H1 (cell line): Measurements from ENCODE around the gene PANX2. TPM values are rescaled to one million over a fixed set of nuclear protein-coding genes. Genes with fewer than 3 reads are reported as not detected.
A peak's percentile ranks its signal among the peaks of the same experiment; 100 is the strongest.

ENCODE experiments used
- CTCF ChIA-PET: fragments of 300-600 bp; sonication (Branson Sonifier 250); formaldehyde crosslinking; loops from one replicate; lab custom pipeline; 2021; ENCODE audit not compliant: partially characterized antibody; lab: Charles Lee
- POLR2A ChIA-PET: fragments of 300-600 bp; sonication (Branson Sonifier 250); formaldehyde crosslinking; loops from one replicate; lab custom pipeline; 2021; ENCODE audit warnings: inconsistent platforms; ENCODE audit not compliant: partially characterized antibody; lab: Charles Lee
- DNase-seq, 2 experiments: peaks; one replicate each; pipeline versions ENCODE4 v3.0.0 to v3.0.0-alpha.2; 2010 to 2022; ENCODE audit warnings: low spot score in 2 of 2, low read depth in 1 of 2, mixed read lengths in 1 of 2
- FAIRE-seq: peaks from 2 replicates; lab custom pipeline; 2011; peaks lifted over from hg19 to GRCh38; lab: Jason Lieb, UNC
- H2AFZ ChIP-seq: 2 replicates; pipeline ENCODE4 v1.8.1; 2012; ENCODE audit warnings: low read length, inconsistent platforms
- H2AK5ac ChIP-seq: 2 replicates; pipeline ENCODE4 v1.6.1; 2013; ENCODE audit warnings: low read depth, low read length
- H2BK120ac ChIP-seq: replicated peaks from 2 replicates; pipeline ENCODE3; 2013; ENCODE audit warnings: low read depth, low read length, inconsistent platforms
- H2BK12ac ChIP-seq: 2 replicates; pipeline ENCODE4 v1.6.1; 2013; ENCODE audit warnings: low read depth, low read length
- H2BK15ac ChIP-seq: 2 replicates; pipeline ENCODE4 v1.6.1; 2013; ENCODE audit warnings: low read length
- H2BK20ac ChIP-seq: 2 replicates; pipeline ENCODE4 v1.6.1; 2013; ENCODE audit warnings: low read length
- H2BK5ac ChIP-seq: 2 replicates; pipeline ENCODE4 v1.6.1; 2013; ENCODE audit warnings: low read depth, low read length
- H3K14ac ChIP-seq: 2 replicates; pipeline ENCODE4 v1.6.1; 2013; ENCODE audit warnings: inconsistent platforms; ENCODE audit not compliant: insufficient read length
- H3K18ac ChIP-seq: 2 replicates; pipeline ENCODE4 v1.6.1; 2013; ENCODE audit warnings: low read length; ENCODE audit errors: extremely low read depth
- H3K23ac ChIP-seq: 2 replicates; pipeline ENCODE4 v1.6.1; 2013; ENCODE audit warnings: inconsistent platforms; ENCODE audit not compliant: insufficient read length
- H3K23me2 ChIP-seq: 2 replicates; pipeline ENCODE4 v1.6.1; 2013; ENCODE audit warnings: low read depth, low read length
- H3K27ac ChIP-seq: 2 replicates; pipeline ENCODE4 v1.6.1; 2011; ENCODE audit warnings: low read depth, low read length, inconsistent platforms
- H3K27me3 ChIP-seq, 4 experiments: replicated peaks in 1 of 4; 1 replicate in 1 of 4; 2 replicates in 3 of 4; pipeline versions ENCODE4 v1.6.1 to v1.8.1; 2011 to 2013; ENCODE audit warnings: low read length in 3 of 4, mild to moderate bottlenecking in 3 of 4, inconsistent platforms in 2 of 4, mixed read lengths in 2 of 4, moderate library complexity in 1 of 4; ENCODE audit not compliant: control insufficient read depth in 3 of 4, insufficient read depth in 3 of 4; ENCODE audit errors: extremely low read depth in 1 of 4
- H3K36me3 ChIP-seq, 4 experiments: 2 replicates each; pipeline versions ENCODE4 v1.6.1 to v1.8.1; 2011 to 2013; ENCODE audit warnings: mild to moderate bottlenecking in 4 of 4, low read length in 3 of 4, moderate library complexity in 2 of 4, control low read depth in 1 of 4, inconsistent platforms in 1 of 4; ENCODE audit not compliant: insufficient read depth in 4 of 4, control insufficient read depth in 2 of 4
- H3K4ac ChIP-seq: replicated peaks from 2 replicates; pipeline ENCODE3; 2013; ENCODE audit warnings: low read length, low read depth, mixed read lengths, inconsistent platforms; ENCODE audit not compliant: insufficient read length
- H3K4me1 ChIP-seq, 4 experiments: replicated peaks in 1 of 4; 1 replicate in 1 of 4; 2 replicates in 3 of 4; pipeline versions ENCODE4 v1.6.1 to v1.8.1; 2011 to 2013; ENCODE audit warnings: low read length in 3 of 4, inconsistent platforms in 2 of 4, mixed read lengths in 1 of 4; ENCODE audit not compliant: insufficient read depth in 4 of 4, control insufficient read depth in 3 of 4
- H3K4me2 ChIP-seq, 2 experiments: 2 replicates each; pipeline versions ENCODE4 v1.6.1 to v1.8.1; 2011 to 2013; ENCODE audit warnings: low read depth in 2 of 2, low read length in 2 of 2, control low read depth in 1 of 2, inconsistent platforms in 1 of 2, mild to moderate bottlenecking in 1 of 2; ENCODE audit not compliant: insufficient read depth in 1 of 2
- H3K4me3 ChIP-seq, 4 experiments: fragments of 200-600, 300-600 bp in 1 of 4; sonication (generic), shearing (Covaris generic), sonication (Bioruptor Twin) in 1 of 4; 2 replicates each; pipeline versions ENCODE4 v1.5.1 to v1.8.1; 2011 to 2016; ENCODE audit warnings: low read length in 4 of 4, low read depth in 3 of 4, control low read depth in 2 of 4, inconsistent platforms in 2 of 4, mild to moderate bottlenecking in 2 of 4, mixed read lengths in 1 of 4, moderate library complexity in 1 of 4; ENCODE audit not compliant: insufficient read depth in 2 of 4; ENCODE audit errors: extremely low read depth in 1 of 4
- H3K56ac ChIP-seq: replicated peaks from 2 replicates; pipeline ENCODE3; 2013; ENCODE audit warnings: low read depth, mild to moderate bottlenecking, mixed read lengths, low read length, inconsistent platforms; ENCODE audit not compliant: insufficient read length
- H3K79me1 ChIP-seq: 2 replicates; pipeline ENCODE4 v1.6.1; 2013; ENCODE audit warnings: low read depth, low read length, control low read depth
- H3K79me2 ChIP-seq, 2 experiments: 2 replicates each; pipeline versions ENCODE4 v1.6.1 to v1.8.1; 2012 to 2013; ENCODE audit warnings: low read length in 2 of 2, mild to moderate bottlenecking in 2 of 2, inconsistent platforms in 1 of 2; ENCODE audit not compliant: insufficient read depth in 2 of 2, control insufficient read depth in 1 of 2
- H3K9ac ChIP-seq, 4 experiments: replicated peaks in 1 of 4; 1 replicate in 1 of 4; 2 replicates in 3 of 4; pipeline versions ENCODE4 v1.6.1 to v1.8.1; 2011 to 2013; ENCODE audit warnings: low read depth in 3 of 4, low read length in 3 of 4, control low read depth in 2 of 4, mild to moderate bottlenecking in 2 of 4, moderate library complexity in 2 of 4, inconsistent platforms in 1 of 4; ENCODE audit errors: extremely low read depth in 1 of 4
- H3K9me3 ChIP-seq, 2 experiments: 2 replicates each; pipeline versions ENCODE4 v1.6.1 to v1.8.1; 2012 to 2013; ENCODE audit warnings: mild to moderate bottlenecking in 2 of 2, moderate library complexity in 2 of 2, control low read depth in 1 of 2, inconsistent platforms in 1 of 2, low read depth in 1 of 2, low read length in 1 of 2, mixed read lengths in 1 of 2; ENCODE audit not compliant: insufficient read depth in 2 of 2
- H4K20me1 ChIP-seq, 2 experiments: replicated peaks in 1 of 2; 2 replicates each; pipeline versions ENCODE3 to v1.8.1; 2011 to 2013; ENCODE audit warnings: inconsistent platforms in 2 of 2, low read length in 2 of 2, mild to moderate bottlenecking in 1 of 2; ENCODE audit not compliant: insufficient read depth in 2 of 2, control insufficient read depth in 1 of 2
- H4K5ac ChIP-seq: 2 replicates; pipeline ENCODE4 v1.6.1; 2013; ENCODE audit warnings: low read length, low read depth, mixed read lengths, inconsistent platforms; ENCODE audit not compliant: insufficient read length
- H4K8ac ChIP-seq: 2 replicates; pipeline ENCODE4 v1.8.0; 2013; ENCODE audit warnings: mild to moderate bottlenecking, moderate library complexity, low read length, inconsistent platforms; ENCODE audit not compliant: insufficient read depth; ENCODE audit errors: extremely low read depth
- H4K91ac ChIP-seq: replicated peaks from 2 replicates; pipeline ENCODE3; 2013; ENCODE audit warnings: low read length, mixed read lengths, inconsistent platforms; ENCODE audit not compliant: insufficient read length
- ATF2 ChIP-seq: IDR thresholded peaks from 2 replicates; pipeline ENCODE4 v1.6.1; 2012; ENCODE audit warnings: low read length, inconsistent platforms
- KDM1A ChIP-seq: fragments of 200-600, 300-600 bp; sonication (generic); IDR thresholded peaks from 2 replicates; pipeline ENCODE4 v1.7.1; 2016; ENCODE audit warnings: mild to moderate bottlenecking, low read length, borderline replicate concordance
- POLR2A ChIP-seq, 2 experiments: IDR thresholded peaks; 1 replicate in 1 of 2; 2 replicates in 1 of 2; pipeline ENCODE4 v1.6.1; 2011; ENCODE audit warnings: low read depth in 2 of 2, low read length in 2 of 2, mild to moderate bottlenecking in 2 of 2; ENCODE audit errors: control extremely low read depth in 1 of 2
- RAD21 ChIP-seq, 2 experiments: IDR thresholded peaks in 1 of 2; conservative IDR thresholded peaks in 1 of 2; 2 replicates each; pipeline ENCODE4 v1.6.1; 2011; ENCODE audit warnings: low read depth in 2 of 2, low read length in 2 of 2, improper control_type of control experiment in 1 of 2, inconsistent platforms in 1 of 2, mild to moderate bottlenecking in 1 of 2, moderate library complexity in 1 of 2
- RFX5 ChIP-seq: IDR thresholded peaks from 2 replicates; pipeline ENCODE4 v1.6.1; 2011; ENCODE audit warnings: low read depth, low read length, improper control_type of control experiment, borderline replicate concordance
- WGBS, 2 experiments: shearing (Covaris generic) in 1 of 2; methylation state at CpG; one replicate each; pipeline versions ENCODE4 v1.1.6 to v1.1.7; 2013 to 2015; ENCODE audit warnings: low lambda C conversion rate in 2 of 2, mixed read lengths in 2 of 2, inconsistent platforms in 1 of 2, low coverage in 1 of 2, missing lambda C conversion rate in 1 of 2; ENCODE audit not compliant: insufficient replicate concordance in 2 of 2, insufficient coverage in 1 of 2, insufficient read length in 1 of 2; ENCODE audit errors: extremely low coverage in 1 of 2, missing lambda C conversion rate in 1 of 2; 5-methylcytosine and 5-hydroxymethylcytosine counted together
- polyA plus RNA-seq, 7 experiments: library from polyadenylated mRNA; depleted of rRNA in 3 of 7; stranded (reverse) in 5 of 7; unstranded in 2 of 7; fragments of >200 nt in 5 of 7; fragments of 200-250 nt in 2 of 7; gene quantifications; 1 replicate in 5 of 7; 2 replicates in 1 of 7; 4 replicates in 1 of 7; pipeline versions ENCODE4 v1.2.1 to v1.2.3, GENCODE V29; 2011 to 2013; ENCODE audit warnings: missing spikeins in 2 of 7, mixed read lengths in 2 of 7
- total RNA-seq: library from RNA; stranded (reverse); fragmentation: NEBNext Ultra II Directional; extraction: Animal tissue kit (Norgen Biotek cat#: 25700); gene quantifications from 2 replicates; pipeline ENCODE4 v1.2.1, GENCODE V29; 2021
- TF ChIP-seq, protein P1 (sequence below): IDR thresholded peaks from 2 replicates; pipeline ENCODE4 v1.6.1; 2011; ENCODE audit warnings: low read depth, mild to moderate bottlenecking, low read length; ENCODE audit not compliant: insufficient read depth
- TF ChIP-seq, protein P2 (sequence below): IDR thresholded peaks from 2 replicates; pipeline ENCODE4 v1.6.1; 2011; ENCODE audit warnings: low read length, improper control_type of control experiment

Gene PANX2
- total and polyA plus RNA-seq, 2 of the 8 experiments (the other 6 are each of a cell fraction or from before 2014, with no cell fraction given) = 3.5 to 5.0 TPM

DNA sequence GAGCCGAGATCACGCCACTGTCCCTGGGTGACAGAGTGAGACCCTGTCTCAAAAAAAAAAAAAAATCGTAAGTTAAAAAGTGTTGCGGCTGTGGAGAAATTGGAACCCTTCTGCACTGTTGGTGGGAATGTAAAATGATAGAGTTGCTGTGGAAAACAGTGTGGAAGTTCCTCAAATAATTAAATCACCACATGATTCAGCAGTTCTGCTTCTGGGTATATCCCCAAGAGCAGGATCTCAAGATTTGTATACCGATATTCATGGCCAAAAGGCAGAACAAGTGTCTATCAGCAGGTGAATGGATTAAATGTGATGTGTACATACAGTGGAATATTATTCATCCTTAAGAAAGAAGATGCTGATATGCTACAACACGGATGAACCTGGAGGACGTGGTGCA lies 34.0 kb downstream of the PANX2 start:
- Histone ChIP-seq H3K4me2 (no peak overlapping the region), H4K20me1 (peaks cover 4 to 25% of the 10 kb centered on the region in 2 experiments), H2BK5ac (no peak overlapping the region), H2AFZ (no peak overlapping the region), H2AK5ac (no peak overlapping the region), H3K14ac (no peak overlapping the region), H3K9ac (peak overlapping the region in 1 of 4 experiments; percentile 17; a peak in 1 of 7 replicates), H4K8ac (no peak overlapping the region), H3K23me2 (peaks cover 13% of the 10 kb centered on the region; the same call in 1 of the 2 replicates), H3K18ac (no peak overlapping the region), H3K4me3 (no peak overlapping the region), H3K27ac (no peak overlapping the region), H2BK12ac (no peak overlapping the region), H3K27me3 (no peaks in the 10 kb centered on the region), H2BK15ac (no peak overlapping the region), H3K9me3 (no peaks in the 10 kb centered on the region), H3K4ac (no peak overlapping the region), H3K36me3 (peaks cover 0 to 12% (median 2%) of the 10 kb centered on the region in 4 experiments; a peak in 5 of 8 replicates), H3K23ac (no peak overlapping the region), H3K79me1 (peaks cover 2% of the 10 kb centered on the region; the same call in 1 of the 2 replicates), H4K5ac (no peak overlapping the region), H2BK20ac (no peak overlapping the region), H3K79me2 (peaks cover 0 to 13% of the 10 kb centered on the region in 2 experiments; a peak in 1 of 4 replicates), H2BK120ac (no peak overlapping the region), H3K4me1 (peaks cover 0 to 7% (median 6%) of the 10 kb centered on the region in 4 experiments; a peak in 6 of 7 replicates), H3K56ac (no peak overlapping the region), H4K91ac (no peak overlapping the region)
- FAIRE-seq (no peak), DNase-seq (no peak)
- CTCF ChIA-PET = interaction anchor here (0.6 to 7.0 kb wide), 2 partner anchors 28 to 55 kb away, joined by 3 to 83 read pairs; no protein-coding TSS in a partner anchor
- POLR2A ChIA-PET = interaction anchor here (3.0 kb wide), 1 partner anchor 14 kb away, joined by 9 read pairs; no protein-coding TSS in a partner anchor
- 93% methylated on average over 5 of the region's 7 CpGs; no CpG with 5 or more reads in 1 of the 2 experiments for WGBS, 2 experiments
- TF ChIP-seq, protein P1, sequence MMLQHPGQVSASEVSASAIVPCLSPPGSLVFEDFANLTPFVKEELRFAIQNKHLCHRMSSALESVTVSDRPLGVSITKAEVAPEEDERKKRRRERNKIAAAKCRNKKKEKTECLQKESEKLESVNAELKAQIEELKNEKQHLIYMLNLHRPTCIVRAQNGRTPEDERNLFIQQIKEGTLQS = no peak
- TF ChIP-seq RAD21 (IDR thresholded peaks at IDR 0.05 in 1 of 2, conservative IDR thresholded peaks at IDR 0.05 in 1 of 2; ENCODE audit: low read depth in 2 of 2, low read length in 2 of 2) (no peak), KDM1A (no peak), ATF2 (no peak), RFX5 (no peak), POLR2A (IDR thresholded peaks at IDR 0.05; ENCODE audit: control extremely low read depth in 1 of 2, low read depth in 2 of 2, low read length in 2 of 2) (no peak)
- TF ChIP-seq, protein P2, sequence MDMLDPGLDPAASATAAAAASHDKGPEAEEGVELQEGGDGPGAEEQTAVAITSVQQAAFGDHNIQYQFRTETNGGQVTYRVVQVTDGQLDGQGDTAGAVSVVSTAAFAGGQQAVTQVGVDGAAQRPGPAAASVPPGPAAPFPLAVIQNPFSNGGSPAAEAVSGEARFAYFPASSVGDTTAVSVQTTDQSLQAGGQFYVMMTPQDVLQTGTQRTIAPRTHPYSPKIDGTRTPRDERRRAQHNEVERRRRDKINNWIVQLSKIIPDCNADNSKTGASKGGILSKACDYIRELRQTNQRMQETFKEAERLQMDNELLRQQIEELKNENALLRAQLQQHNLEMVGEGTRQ = no peak
